IPS-NIHi7 (cell line): ENCODE measurements around the gene IRX1.

Experiments
- DNase-seq: peaks from one replicate; pipeline ENCODE4 v3.0.0; 2012; ENCODE audit warnings: mixed read lengths; ENCODE audit errors: extremely low spot score

The IRX1 gene

GRCh38 chr5:3650320-3650719 lies 54.7 kb downstream of the IRX1 start:
- DNase-seq = no peak

GRCh38 chr5:3650868-3651267 lies 55.2 kb downstream of the IRX1 start:
- no peak for DNase-seq
